Natural killer cell treated with Interleukin-12 subunit alpha and Interleukin-12 subunit beta and Interleukin-15 and Interleukin-18, amount 100 ng/mL, for 72 hours (primary cell): Measurements from ENCODE around the gene MND1. TPM values are rescaled to one million over a fixed set of nuclear protein-coding genes. Genes with fewer than 3 reads are reported as not detected.
"Not testable (repeated sequence)": the region's sequence is repeated elsewhere in the genome, so short reads cannot be mapped to it uniquely, and the experiment has no call there.

Source experiments
- ATAC-seq, 2 donors: fragments of 150-1000 bp; cut with Tn5 transposase in 1 of 2; sonication (Bioruptor Pico), chemical (Tn5 transposase) in 1 of 2; 2 replicates each; pipeline ENCODE4 v1.10.0; 2021
- DNase-seq: peaks from one replicate; pipeline ENCODE4 v3.0.0; 2022; ENCODE audit warnings: low spot score
- H3K27ac Mint-ChIP-seq, 2 donors: 1 replicate in 1 of 2; 2 replicates in 1 of 2; pipeline ENCODE4 v1.8.0; 2022; ENCODE audit warnings: mixed read lengths in 2 of 2, mild to moderate bottlenecking in 1 of 2, moderate library complexity in 1 of 2
- H3K27me3 Mint-ChIP-seq, 2 donors: 1 replicate in 1 of 2; 2 replicates in 1 of 2; pipeline ENCODE4 v1.8.0; 2022; ENCODE audit warnings: mixed read lengths in 2 of 2
- H3K36me3 Mint-ChIP-seq: one replicate; pipeline ENCODE4 v1.8.0; 2022; ENCODE audit warnings: mixed read lengths
- H3K4me1 Mint-ChIP-seq, 2 donors: 1 replicate in 1 of 2; 2 replicates in 1 of 2; pipeline ENCODE4 v1.8.0; 2022; ENCODE audit warnings: low read depth in 2 of 2, mixed read lengths in 2 of 2, mild to moderate bottlenecking in 1 of 2
- H3K4me3 Mint-ChIP-seq: one replicate; pipeline ENCODE4 v1.8.0; 2022; ENCODE audit warnings: mixed read lengths
- H3K9me3 Mint-ChIP-seq: 2 replicates; pipeline ENCODE4 v1.8.0; 2022; ENCODE audit warnings: mixed read lengths
- total RNA-seq, 2 donors: library from RNA; stranded (reverse); gene quantifications; one replicate each; pipeline ENCODE4 v1.2.3, GENCODE V29; 2022

MND1 gene
- total RNA-seq, 2 donors from 2014 or later = 13.5 to 18.2 TPM

DNA sequence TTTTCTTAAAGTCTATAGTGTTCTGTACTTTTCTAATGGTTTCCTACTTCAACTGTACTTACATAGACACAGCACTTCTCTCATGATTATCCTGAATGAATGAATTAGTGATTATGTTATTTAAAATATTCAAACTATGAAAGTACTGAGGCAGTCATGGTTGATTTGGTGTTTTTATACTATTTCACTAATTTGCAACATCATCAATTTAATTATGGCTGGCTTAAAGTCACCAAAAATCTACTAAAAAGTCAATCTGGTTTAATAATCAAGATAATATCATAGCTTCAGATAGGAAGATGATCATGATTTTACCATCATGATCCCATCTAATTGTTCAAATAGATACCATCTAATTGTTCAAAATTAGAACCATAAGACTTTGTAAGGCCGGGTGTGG, 104.8 kb downstream of the MND1 start:
- Mint-ChIP-seq H3K4me3 (no peak overlapping the region), H3K4me1 (peaks cover 11 to 20% of the 10 kb centered on the region in 2 donors), H3K27ac (peak overlapping the region; percentile 93 to 98), H3K36me3 (no peaks in the 10 kb centered on the region), H3K27me3 (no peaks in the 10 kb centered on the region), H3K9me3 (no peaks in the 10 kb centered on the region)
- DNase-seq (no peak), ATAC-seq (no peak)

GRCh38 chr4:153450544-153450917, 106.0 kb downstream of the MND1 start:
- ATAC-seq = peak; percentile 74 to 85
- Mint-ChIP-seq H3K4me1 (peaks cover 11 to 20% of the 10 kb centered on the region in 2 donors), H3K9me3 (no peaks in the 10 kb centered on the region), H3K36me3 (no peaks in the 10 kb centered on the region), H3K4me3 (peak overlapping the region; percentile 82), H3K27me3 (no peaks in the 10 kb centered on the region), H3K27ac (peak overlapping the region; percentile 93 to 98)
- peak; percentile 67 for DNase-seq

DNA sequence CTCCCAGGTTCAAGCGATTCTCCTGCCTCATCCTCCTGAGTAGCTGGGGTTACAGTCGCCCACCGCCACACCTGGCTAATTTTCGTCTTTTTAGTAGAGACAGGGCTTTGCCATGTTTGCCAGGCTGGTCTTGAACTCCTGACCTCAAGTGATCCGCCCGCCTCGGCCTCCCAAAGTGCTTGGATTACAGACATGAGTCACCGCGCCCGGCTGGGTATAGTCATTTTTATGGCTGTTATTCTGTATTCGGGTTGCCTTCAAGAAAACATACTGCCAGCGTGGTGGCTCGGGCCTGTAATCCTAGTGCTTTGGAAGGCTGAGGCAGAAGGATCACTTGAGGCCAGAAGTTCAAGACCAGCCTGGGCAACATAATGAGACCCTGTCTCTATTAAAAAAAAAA, 106.7 kb downstream of the MND1 start:
- H3K9me3 Mint-ChIP-seq, H3K4me3 Mint-ChIP-seq, H3K36me3 Mint-ChIP-seq, DNase-seq, ATAC-seq, H3K27me3 Mint-ChIP-seq: not testable (repeated sequence)
- Mint-ChIP-seq H3K4me1 (peaks cover 11 to 20% of the 10 kb centered on the region in 2 donors), H3K27ac (peak overlapping the region; percentile 93 to 98)

DNA sequence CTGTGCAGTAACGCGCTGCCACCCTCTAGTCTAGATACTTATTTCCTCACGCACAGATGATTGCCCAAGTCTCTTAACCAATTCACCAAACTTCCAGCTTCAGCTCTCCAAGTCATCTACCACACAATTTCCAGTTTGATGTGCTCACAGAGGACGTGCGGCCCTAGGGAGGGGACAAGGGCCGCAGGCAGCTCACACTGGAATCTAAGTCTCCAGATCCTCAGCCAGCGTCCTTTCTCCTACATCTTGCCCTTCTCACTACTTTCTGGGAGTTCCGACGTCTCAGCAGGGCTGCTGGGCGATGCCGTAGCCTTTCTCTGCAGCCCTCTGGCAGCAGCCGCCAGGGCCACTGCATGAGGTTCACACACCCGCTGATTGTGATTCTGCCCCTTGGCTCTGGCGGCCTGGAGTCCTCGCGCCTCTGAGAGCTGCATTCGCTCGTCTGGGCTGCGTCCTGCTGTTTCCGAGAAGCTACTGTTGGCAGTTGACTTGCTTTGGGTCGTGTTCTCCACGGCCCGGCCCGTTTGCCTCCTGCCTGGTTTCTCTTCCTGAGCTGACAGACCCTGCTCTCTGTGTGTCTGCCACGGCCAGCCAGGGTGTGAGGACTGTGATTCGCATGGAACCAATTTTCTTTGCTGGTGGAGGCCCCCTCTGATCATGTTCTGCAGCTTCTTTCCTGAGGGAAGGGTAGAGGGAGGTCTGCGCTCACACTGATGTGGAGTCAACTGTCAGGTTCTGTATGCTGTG, 107.6 kb downstream of the MND1 start:
- Mint-ChIP-seq H3K36me3 (no peaks in the 10 kb centered on the region), H3K27ac (peak overlapping the region; percentile 57 to 98), H3K27me3 (no peaks in the 10 kb centered on the region), H3K4me1 (peaks cover 11 to 20% of the 10 kb centered on the region in 2 donors), H3K9me3 (no peaks in the 10 kb centered on the region), H3K4me3 (peak overlapping the region; percentile 32)
- ATAC-seq (no peak), DNase-seq (no peak)

DNA sequence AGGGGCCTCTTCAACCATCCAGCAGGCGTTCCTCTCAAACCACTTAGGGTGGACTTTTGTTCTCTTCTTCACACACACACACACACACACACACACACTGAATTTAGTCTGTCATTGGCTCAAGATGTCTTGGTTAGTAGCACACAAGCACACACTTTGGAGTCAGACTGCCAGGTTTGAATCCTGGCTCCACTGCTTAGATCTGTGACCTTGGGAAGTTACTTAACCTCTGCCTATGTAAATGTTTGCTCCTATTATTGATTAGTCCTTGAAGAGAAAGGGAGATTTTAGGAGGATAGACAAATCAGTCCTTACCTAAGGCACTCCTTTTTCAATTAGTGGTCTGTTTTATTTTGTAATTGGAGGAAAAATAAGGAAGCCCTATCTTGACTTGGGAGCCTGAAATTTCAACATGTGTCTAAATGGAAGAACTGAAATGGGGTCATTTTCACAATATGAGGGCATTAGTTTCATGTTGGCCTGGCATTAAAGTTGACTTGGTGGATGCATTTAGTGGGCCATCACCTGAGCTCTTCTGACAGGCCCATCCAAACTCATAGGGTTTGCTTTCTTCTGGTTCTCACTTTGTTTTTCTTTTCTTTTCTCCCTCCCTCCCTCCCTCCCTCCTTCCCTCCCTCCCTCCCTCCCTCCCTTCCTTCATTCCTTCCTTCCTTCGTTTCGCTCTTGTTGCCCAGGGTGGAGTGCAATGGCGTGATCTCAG, 108.3 kb downstream of the MND1 start:
- H3K4me1 Mint-ChIP-seq = peaks cover 11 to 20% of the 10 kb centered on the region in 2 donors
- ATAC-seq (no peak), DNase-seq (no peak)
- no peaks in the 10 kb centered on the region for H3K9me3 Mint-ChIP-seq
- no peaks in the 10 kb centered on the region for H3K36me3 Mint-ChIP-seq
- no peak overlapping the region for H3K4me3 Mint-ChIP-seq
- no peaks in the 10 kb centered on the region for H3K27me3 Mint-ChIP-seq
- H3K27ac Mint-ChIP-seq = peak overlapping the region in 1 of 2 donors; percentile 98

DNA sequence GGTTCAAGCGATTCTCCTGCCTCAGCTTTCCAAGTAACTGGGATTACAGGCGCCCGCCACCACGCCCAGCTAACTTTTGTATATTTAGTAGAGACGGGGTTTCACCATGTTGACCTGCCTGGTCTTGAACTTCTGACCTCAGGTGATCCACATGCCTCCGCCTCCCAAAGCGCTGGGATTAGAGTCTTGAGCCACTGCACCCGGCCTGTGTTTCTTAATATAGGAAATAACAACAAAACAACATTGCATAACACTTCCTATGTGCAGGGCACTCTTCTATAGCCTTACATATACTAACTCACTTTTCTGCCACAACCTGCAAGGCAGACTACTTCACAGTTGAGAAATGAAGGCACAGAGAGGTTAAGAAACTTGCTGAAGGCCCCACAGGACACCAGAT, 108.9 kb downstream of the MND1 start:
- ATAC-seq (no peak), DNase-seq (no peak)
- Mint-ChIP-seq H3K27ac (no peak overlapping the region), H3K4me3 (no peak overlapping the region), H3K4me1 (peaks cover 11 to 20% of the 10 kb centered on the region in 2 donors), H3K36me3 (no peaks in the 10 kb centered on the region), H3K27me3 (no peaks in the 10 kb centered on the region), H3K9me3 (no peaks in the 10 kb centered on the region)

DNA sequence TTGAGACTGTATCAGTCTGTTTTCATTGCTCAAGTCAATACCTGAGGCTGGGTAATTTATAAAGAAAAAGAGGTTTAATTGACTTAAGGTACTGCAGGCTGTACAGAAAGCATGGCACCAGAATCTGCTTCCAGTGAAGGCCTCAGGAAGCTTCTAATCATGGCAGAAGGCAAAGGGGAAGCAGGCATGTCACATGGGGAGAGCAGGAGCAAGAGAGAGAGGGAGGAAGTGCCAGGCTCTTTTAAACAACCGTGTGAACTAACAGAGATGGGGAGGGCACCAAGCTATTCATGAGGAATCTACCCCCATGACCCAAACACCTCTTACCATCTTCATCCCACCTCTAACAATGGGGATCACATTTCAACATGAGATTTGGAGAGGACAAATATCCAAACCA, 114.5 kb downstream of the MND1 start:
- Mint-ChIP-seq H3K27ac (no peak overlapping the region), H3K27me3 (no peaks in the 10 kb centered on the region), H3K4me3 (no peak overlapping the region), H3K4me1 (no peaks in the 10 kb centered on the region), H3K9me3 (no peaks in the 10 kb centered on the region), H3K36me3 (no peaks in the 10 kb centered on the region)
- DNase-seq (no peak), ATAC-seq (no peak)

DNA sequence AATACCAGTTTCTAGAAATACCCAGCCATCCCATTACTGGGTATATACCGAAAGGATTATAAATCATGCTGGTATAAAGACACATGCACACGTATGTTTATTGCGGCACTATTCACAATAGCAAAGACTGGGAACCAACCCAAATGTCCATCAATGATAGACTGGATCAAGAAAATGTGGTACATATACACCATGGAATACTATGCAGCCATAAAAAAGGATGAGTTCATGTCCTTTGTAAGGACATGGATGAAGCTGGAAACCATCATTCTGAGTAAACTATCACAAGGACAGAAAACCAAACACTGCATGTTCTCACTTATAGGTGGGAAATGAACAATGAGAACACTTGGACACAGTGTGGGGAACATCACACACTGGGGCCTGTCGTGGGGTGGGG, 117.1 kb downstream of the MND1 start:
- not testable (repeated sequence) for H3K4me3 Mint-ChIP-seq, ATAC-seq, H3K9me3 Mint-ChIP-seq, H3K27ac Mint-ChIP-seq, H3K27me3 Mint-ChIP-seq, H3K36me3 Mint-ChIP-seq, DNase-seq
- peaks cover 13 to 14% of the 10 kb centered on the region in 2 donors for H3K4me1 Mint-ChIP-seq

DNA sequence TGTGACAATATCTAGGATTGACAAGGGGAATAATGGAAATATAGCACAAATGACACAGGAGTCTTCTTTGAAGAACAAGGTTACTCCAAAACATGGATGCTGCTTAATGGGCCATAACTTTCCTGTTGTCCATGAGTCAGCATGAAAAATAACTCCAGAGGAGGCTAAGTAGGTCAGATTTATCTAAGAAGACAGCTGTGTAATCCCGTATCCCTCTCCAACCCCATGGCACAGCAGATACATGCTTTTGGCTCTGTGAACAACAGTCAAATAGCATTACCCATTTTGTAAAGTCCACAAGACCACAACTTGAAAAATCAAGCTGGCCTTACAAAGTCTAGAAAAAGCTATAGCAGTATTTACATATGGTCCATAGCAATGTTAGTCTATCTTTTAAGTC, 119.6 kb downstream of the MND1 start:
- Mint-ChIP-seq H3K9me3 (no peaks in the 10 kb centered on the region), H3K27me3 (no peaks in the 10 kb centered on the region), H3K36me3 (no peaks in the 10 kb centered on the region), H3K4me1 (peaks cover 28 to 33% of the 10 kb centered on the region in 2 donors), H3K27ac (no peak overlapping the region), H3K4me3 (no peak overlapping the region)
- DNase-seq = no peak
- ATAC-seq = no peak

Other genes with a start within 250 kb of the MND1 start
- gene TRIM2, start 140.2 kb upstream of the MND1 start, total RNA-seq = not detected
- gene TMEM131L, start 121.7 kb downstream of the MND1 start, total RNA-seq = 10 to 100 TPM; 35.8 to 42.3 TPM